Adrenal gland (tissue), 12 donors: ENCODE data around the gene PODXL. TPM values are rescaled to one million over a fixed set of nuclear protein-coding genes. Genes with fewer than 3 reads are reported as not detected.

Experiments used
- DNase-seq, 7 donors: peaks; one replicate each; pipeline ENCODE4 v3.0.0-alpha.2; 2019 to 2020
- H3K27ac ChIP-seq, 5 donors: fragments of 200-600 bp; sonication (generic) in 4 of 5; 1 replicate in 3 of 5; 2 replicates in 2 of 5; pipeline versions ENCODE4 v1.5.1 to v1.8.0; 2016 to 2020; ENCODE audit warnings: mild to moderate bottlenecking in 1 of 5
- H3K27me3 ChIP-seq: fragments of 200-600 bp; 2 replicates; pipeline ENCODE4 v1.8.0; 2021
- H3K36me3 ChIP-seq, 2 donors: fragments of 200-600 bp; replicated peaks in 1 of 2; 1 replicate in 1 of 2; 2 replicates in 1 of 2; pipeline versions ENCODE4 v1.5.1 to v1.8.0; 2018 to 2022
- H3K4me1 ChIP-seq, 2 donors: fragments of 200-600 bp; replicated peaks in 1 of 2; 1 replicate in 1 of 2; 2 replicates in 1 of 2; pipeline versions ENCODE4 v1.5.1 to v1.8.0; 2018 to 2021
- H3K4me3 ChIP-seq, 4 donors: fragments of 200-600 bp; sonication (generic) in 3 of 4; one replicate each; pipeline ENCODE4 v1.5.1; 2016 to 2018
- H3K9me3 ChIP-seq, 3 donors: fragments of 200-600 bp; sonication (generic) in 1 of 3; replicated peaks in 1 of 3; 1 replicate in 2 of 3; 2 replicates in 1 of 3; pipeline versions ENCODE4 v1.5.1 to v1.8.0; 2016 to 2021
- CTCF ChIP-seq, 6 experiments: fragments of 450-650 bp in 4 of 6; fragments of 200-600 bp in 2 of 6; sonication (generic) in 1 of 6; IDR thresholded peaks; 1 replicate in 5 of 6; 2 replicates in 1 of 6; pipeline versions ENCODE4 v1.5.1 to v1.8.0; 2016 to 2021; ENCODE audit warnings: antibody characterized with exemption in 6 of 6, mild to moderate bottlenecking in 2 of 6, moderate library complexity in 1 of 6
- POLR2A ChIP-seq, 2 donors: fragments of 450-650 bp; IDR thresholded peaks; one replicate each; pipeline ENCODE4 v1.6.1; 2017; ENCODE audit warnings: antibody characterized with exemption in 2 of 2, mild to moderate bottlenecking in 2 of 2, moderate library complexity in 1 of 2
- WGBS, 4 donors: extraction: QIAGEN DNeasy Blood & Tissue Kit in 2 of 4; methylation state at CpG; one replicate each; pipeline versions ENCODE4 v1.1.5 to v1.1.7; 2013 to 2017; 5-methylcytosine and 5-hydroxymethylcytosine counted together
- intact Hi-C, 2 donors: fragments of 100-400 bp; cut with DNase I; formaldehyde crosslinking; loops; one replicate each; pipeline versions ENCODE4 v1.14.1 to v1.15.0; 2022 to 2023
- polyA plus RNA-seq, 3 donors: library from polyadenylated mRNA; stranded (reverse); fragments of 200-250 nt in 2 of 3; fragments of 350-450 nt in 1 of 3; fragmentation: Illumina TruSeq in 1 of 3; extraction: RNeasy Lipid Tissue Mini Kit (QIAGEN cat#74804) in 1 of 3; gene quantifications; one replicate each; pipeline ENCODE4 v1.2.3, GENCODE V29; 2013 to 2014
- total RNA-seq, 9 donors: library from RNA; depleted of rRNA in 4 of 9; stranded (reverse); fragments of >200 nt in 4 of 9; fragments of 120-200 nt in 1 of 9; fragmentation: NEBNext Ultra II Directional in 1 of 9; extraction: Animal tissue kit (Norgen Biotek cat#: 25700) in 1 of 9; gene quantifications; one replicate each; pipeline versions ENCODE4 v1.1.0 to v1.2.4, GENCODE V29; 2013 to 2023
- donor health status: healthy with polysubstance abuse.
- donor health status: Bipolar disorder and iron deficiency.
- donor health status: DM: yes; HTN: yes; CAD: no.
- donor health status: DM: no; HTN: no; CAD: no.
- donor health status: DM: no; HTN: no; CAD: no.
- donor health status: DM: yes; HTN: yes; CAD: no.

PODXL gene
- total and polyA plus RNA-seq, 12 donors = 7.0 to 99.6 (median 35.6) TPM

DNA sequence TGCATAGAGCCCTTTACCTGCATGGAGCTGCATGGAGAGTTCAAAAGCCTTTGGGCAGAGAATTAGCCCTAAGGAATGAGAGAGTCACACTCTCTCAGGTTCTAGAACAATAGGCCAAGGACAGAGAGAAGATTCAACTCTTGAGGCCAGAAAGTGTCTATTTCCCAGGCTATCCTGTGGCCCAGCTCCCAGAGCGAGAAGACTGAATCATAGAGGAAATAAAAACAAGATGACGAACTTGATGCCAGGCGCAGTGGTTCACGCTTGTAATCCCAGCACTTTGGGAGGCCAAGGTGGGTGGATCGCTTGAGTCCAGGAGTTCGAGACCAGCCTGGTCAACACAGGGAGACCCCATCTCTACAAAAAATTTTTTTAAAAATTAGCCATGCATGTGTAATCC lies 18.3 kb upstream of the PODXL start:
- no peak for DNase-seq
- TF ChIP-seq POLR2A (IDR thresholded peaks at IDR 0.05) (no peak), CTCF (IDR thresholded peaks at IDR 0.05) (no peak)
- intact Hi-C loops = no loop called here

DNA sequence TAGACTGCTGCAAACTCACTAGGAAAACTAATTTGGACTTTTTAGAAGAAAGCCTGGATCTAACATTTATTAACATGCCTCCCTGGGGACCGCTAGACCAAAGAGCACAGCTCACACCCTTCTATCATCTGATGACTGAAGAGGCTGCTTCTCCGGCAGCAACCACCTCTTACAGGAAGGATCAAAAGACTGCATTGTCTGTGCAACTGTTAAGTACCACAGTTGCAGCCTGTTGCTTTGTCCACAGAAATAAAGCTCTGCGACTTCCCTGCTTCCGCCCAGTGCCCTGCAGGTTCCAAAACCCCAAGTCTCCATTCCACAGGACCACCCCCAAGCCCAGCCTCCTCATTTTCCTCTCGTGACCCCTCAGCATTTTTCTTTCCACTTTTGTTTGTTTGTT lies 14.0 kb upstream of the PODXL start:
- H3K27me3 ChIP-seq = no peaks in the 10 kb centered on the region
- intact Hi-C loops = no loop called here
- H3K27ac ChIP-seq = no peak overlapping the region
- TF ChIP-seq CTCF (IDR thresholded peaks at IDR 0.05) (no peak), POLR2A (IDR thresholded peaks at IDR 0.05) (no peak)
- WGBS, 4 donors = 76 to 89% (median 86%) methylated on average over 5 of the region's 5 CpGs
- no peak overlapping the region for H3K4me3 ChIP-seq
- no peak for DNase-seq
- no peaks in the 10 kb centered on the region for H3K36me3 ChIP-seq
- no peaks in the 10 kb centered on the region for H3K9me3 ChIP-seq
- H3K4me1 ChIP-seq = no peaks in the 10 kb centered on the region

More for the DNA sequence above, 18.3 kb upstream of the PODXL start:
- no peaks in the 10 kb centered on the region for H3K4me1 ChIP-seq
- no peak overlapping the region for H3K4me3 ChIP-seq
- no peaks in the 10 kb centered on the region for H3K9me3 ChIP-seq
- no peaks in the 10 kb centered on the region for H3K36me3 ChIP-seq
- H3K27me3 ChIP-seq = no peaks in the 10 kb centered on the region
- no peak overlapping the region for H3K27ac ChIP-seq
- 86 to 94% (median 92%) methylated on average over 6 of the region's 6 CpGs for WGBS, 4 donors

DNA sequence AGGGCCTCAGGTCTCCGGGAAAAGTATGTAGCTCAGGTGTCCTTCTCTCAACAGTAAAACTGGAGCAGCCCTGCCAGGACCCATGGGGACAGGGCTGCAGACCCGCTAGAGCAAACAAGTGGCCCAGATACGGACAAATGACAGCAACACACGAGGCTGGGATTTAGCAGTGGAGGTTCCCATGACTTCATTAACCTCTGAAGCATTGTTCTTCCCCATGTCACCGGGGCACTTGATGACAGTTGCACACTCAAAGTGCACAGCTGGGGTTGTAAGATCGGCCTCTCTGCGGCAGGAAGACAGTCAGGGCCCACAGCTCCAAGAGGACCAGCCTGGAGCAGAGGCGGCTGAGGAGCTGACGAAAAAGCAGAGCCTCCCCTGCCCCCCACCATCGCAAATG lies 12.5 kb upstream of the PODXL start:
- WGBS, 4 donors = 64 to 75% (median 70%) methylated on average over 7 to 10 of the region's 10 CpGs
- H3K4me3 ChIP-seq = no peak overlapping the region

GRCh38 chr7:131568510-131568909 lies 12.1 kb upstream of the PODXL start:
- DNase-seq = no peak
- Histone ChIP-seq H3K27me3 (no peaks in the 10 kb centered on the region), H3K9me3 (no peaks in the 10 kb centered on the region), H3K4me1 (no peaks in the 10 kb centered on the region), H3K27ac (no peak overlapping the region), H3K4me3 (no peak overlapping the region), H3K36me3 (no peaks in the 10 kb centered on the region)
- intact Hi-C loops = no loop called here
- WGBS, 4 donors = 80 to 86% (median 85%) methylated on average over 6 of the region's 6 CpGs
- TF ChIP-seq CTCF (IDR thresholded peaks at IDR 0.05) (no peak), POLR2A (IDR thresholded peaks at IDR 0.05) (no peak)

More for the DNA sequence above, 12.5 kb upstream of the PODXL start:
- Histone ChIP-seq H3K9me3 (no peaks in the 10 kb centered on the region), H3K4me1 (no peaks in the 10 kb centered on the region), H3K27ac (no peak overlapping the region), H3K27me3 (no peaks in the 10 kb centered on the region), H3K36me3 (no peaks in the 10 kb centered on the region)
- TF ChIP-seq POLR2A (IDR thresholded peaks at IDR 0.05) = no peak
- TF ChIP-seq CTCF (IDR thresholded peaks at IDR 0.05) = no peak
- no peak for DNase-seq
- intact Hi-C loops = no loop called here
